ENCODE results near the gene ZNF17.

The ZNF17 gene

GRCh38 chr19:57406516-57407123, 4.3 kb upstream of the ZNF17 start:
- no peaks in the 10 kb centered on the region for H3K36me3 ChIP-seq (ENCODE audit: control insufficient read depth, insufficient read depth, low read length)
- peak; percentile 85 for TF ChIP-seq CTCF (IDR thresholded peaks at IDR 0.05; ENCODE audit: insufficient read depth, low read length, poor library complexity, severe bottlenecking)
- peak; percentile 56 for DNase-seq (ENCODE audit: extremely low read depth, insufficient read length)

GRCh38 chr19:57419439-57419838, 8.5 kb downstream of the ZNF17 start:
- Histone ChIP-seq H3K36me3 (ENCODE audit: control insufficient read depth, insufficient read depth, low read length) (peaks cover 17% of the 10 kb centered on the region), H3K4me3 (replicated peaks; ENCODE audit: low read depth, low read length) (no peak overlapping the region), H3K27me3 (replicated peaks; ENCODE audit: control insufficient read depth, insufficient read depth, low read length) (no peaks in the 10 kb centered on the region)
- DNase-seq (ENCODE audit: extremely low read depth, insufficient read length) = no peak
- no peak for TF ChIP-seq CTCF (IDR thresholded peaks at IDR 0.05; ENCODE audit: insufficient read depth, low read length, poor library complexity, severe bottlenecking)

More at GRCh38 chr19:57406516-57407123, 4.3 kb upstream of the ZNF17 start:
- Histone ChIP-seq H3K27me3 (replicated peaks; ENCODE audit: control insufficient read depth, insufficient read depth, low read length) (no peaks in the 10 kb centered on the region), H3K4me3 (replicated peaks; ENCODE audit: low read depth, low read length) (no peak overlapping the region)

DNA sequence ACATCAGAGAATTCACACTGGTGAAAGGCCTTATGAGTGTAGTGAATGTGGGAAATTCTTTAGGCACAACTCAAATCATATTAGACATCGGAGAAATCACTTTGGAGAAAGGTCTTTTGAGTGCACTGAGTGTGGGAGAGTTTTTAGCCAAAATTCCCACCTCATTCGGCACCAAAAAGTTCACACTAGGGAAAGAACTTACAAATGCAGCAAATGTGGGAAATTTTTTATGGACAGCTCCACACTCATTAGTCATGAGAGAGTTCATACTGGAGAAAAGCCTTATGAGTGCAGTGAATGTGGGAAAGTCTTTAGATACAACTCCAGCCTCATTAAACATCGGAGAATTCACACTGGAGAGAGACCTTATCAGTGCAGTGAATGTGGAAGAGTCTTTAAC, 10.1 kb downstream of the ZNF17 start:
- no peak for TF ChIP-seq CTCF (IDR thresholded peaks at IDR 0.05; ENCODE audit: insufficient read depth, low read length, poor library complexity, severe bottlenecking)
- H3K36me3 ChIP-seq (ENCODE audit: control insufficient read depth, insufficient read depth, low read length) = peaks cover 13% of the 10 kb centered on the region
- DNase-seq (ENCODE audit: extremely low read depth, insufficient read length) = no peak
- H3K4me3 ChIP-seq (replicated peaks; ENCODE audit: low read depth, low read length) = no peak overlapping the region
- H3K27me3 ChIP-seq (replicated peaks; ENCODE audit: control insufficient read depth, insufficient read depth, low read length) = no peaks in the 10 kb centered on the region

DNA sequence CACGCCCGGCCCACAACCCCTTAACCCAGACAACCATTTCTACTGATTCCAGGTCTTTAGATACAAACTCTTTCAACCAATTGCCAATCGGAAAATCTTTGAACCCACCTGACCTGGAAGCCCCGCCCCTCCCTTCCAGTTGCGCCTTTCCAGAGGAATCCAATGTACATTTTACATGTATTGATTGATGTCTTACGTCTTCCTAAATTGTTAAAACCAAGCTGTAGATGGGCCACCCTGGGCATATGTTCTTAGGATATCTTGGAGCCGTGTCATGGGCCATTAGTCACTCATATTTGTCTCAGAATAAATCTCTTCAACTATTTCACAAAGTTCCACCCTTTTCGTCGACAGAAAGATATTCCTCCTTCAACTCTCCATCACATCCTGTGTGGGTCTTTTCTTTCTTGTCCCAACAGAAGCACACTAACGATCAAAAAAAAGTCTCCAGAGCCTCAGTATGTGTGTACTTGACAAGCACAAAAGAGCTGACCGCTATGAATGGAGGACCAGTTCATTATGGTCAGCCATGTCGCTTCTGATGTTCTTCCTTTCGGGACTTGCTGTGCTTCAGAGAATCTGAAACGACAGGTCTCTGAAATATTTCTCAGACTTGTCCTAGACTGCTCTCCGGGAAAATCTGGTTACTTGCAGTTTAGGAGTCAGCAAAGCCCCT, 23.6 kb downstream of the ZNF17 start:
- TF ChIP-seq CTCF (IDR thresholded peaks at IDR 0.05; ENCODE audit: insufficient read depth, low read length, poor library complexity, severe bottlenecking) = no peak
- H3K4me3 ChIP-seq (replicated peaks; ENCODE audit: low read depth, low read length) = peak overlapping the region; percentile 85
- H3K36me3 ChIP-seq (ENCODE audit: control insufficient read depth, insufficient read depth, low read length) = no peaks in the 10 kb centered on the region; the same call in none of the 2 replicates
- H3K27me3 ChIP-seq (replicated peaks; ENCODE audit: control insufficient read depth, insufficient read depth, low read length) = no peaks in the 10 kb centered on the region
- no peak for DNase-seq (ENCODE audit: extremely low read depth, insufficient read length)

GRCh38 chr19:57435062-57435978, 24.4 kb downstream of the ZNF17 start, which contains the start of gene ZNF749:
TSS of gene ZNF749 (plus strand) at chr19:57435325. CDS start at chr19:57435579, 254 bp downstream.
- peak; percentile 88 for DNase-seq (ENCODE audit: extremely low read depth, insufficient read length)
- Histone ChIP-seq H3K27me3 (replicated peaks; ENCODE audit: control insufficient read depth, insufficient read depth, low read length) (no peaks in the 10 kb centered on the region), H3K4me3 (replicated peaks; ENCODE audit: low read depth, low read length) (peak within 1 kb of the TSS; percentile 85), H3K36me3 (ENCODE audit: control insufficient read depth, insufficient read depth, low read length) (no peaks in the 10 kb centered on the region; the same call in none of the 2 replicates)
- TF ChIP-seq CTCF (IDR thresholded peaks at IDR 0.05; ENCODE audit: insufficient read depth, low read length, poor library complexity, severe bottlenecking) = no peak
